SK-N-SH (cell line): ENCODE results near the gene RAD1. TPM values are rescaled to one million over a fixed set of nuclear protein-coding genes. Genes with fewer than 3 reads are reported as not detected.

Source experiments
- CTCF ChIA-PET: fragments of 300-600, 350-600 bp; formaldehyde crosslinking; extraction: SDS; loops from one replicate; lab custom pipeline; 2021; lab: Yijun Ruan, JAX
- POLR2A ChIA-PET: fragments of 350-600 bp; sonication (Branson Sonifier 250); formaldehyde crosslinking; extraction: SDS; loops from one replicate; lab custom pipeline; 2020; ENCODE audit warnings: antibody characterized with exemption, inconsistent platforms; lab: Yijun Ruan, JAX
- DNase-seq: peaks from one replicate; pipeline ENCODE4 v3.0.0; 2012
- H2AFZ ChIP-seq: fragments of 200-600 bp; sonication (generic); 2 replicates; pipeline ENCODE4 v1.8.1; 2016; ENCODE audit warnings: antibody characterized with exemption, mild to moderate bottlenecking, low read depth
- H3F3A ChIP-seq: fragments of 200-600 bp; sonication (generic); replicated peaks from 2 replicates; pipeline ENCODE3; 2016; ENCODE audit warnings: antibody characterized with exemption, mild to moderate bottlenecking; ENCODE audit not compliant: insufficient read depth
- H3K27ac ChIP-seq, 2 experiments: fragments of 200-500 bp in 1 of 2; fragments of 200-600 bp in 1 of 2; sonication (Bioruptor generic) in 1 of 2; sonication (generic), shearing (Covaris generic) in 1 of 2; 2 replicates each; pipeline versions ENCODE4 v1.5.1 to v1.6.1; 2014 to 2016; ENCODE audit warnings: low read depth in 2 of 2, inconsistent platforms in 1 of 2, low read length in 1 of 2, mild to moderate bottlenecking in 1 of 2, mixed read lengths in 1 of 2
- H3K27me3 ChIP-seq: fragments of 200-600 bp; sonication (generic), shearing (Covaris generic); 2 replicates; pipeline ENCODE4 v1.6.1; 2016; ENCODE audit warnings: mixed run types; ENCODE audit not compliant: insufficient read depth
- H3K36me3 ChIP-seq, 2 experiments: fragments of 200-500 bp in 1 of 2; fragments of 200-600 bp in 1 of 2; sonication (Bioruptor generic) in 1 of 2; sonication (generic) in 1 of 2; replicated peaks in 1 of 2; 2 replicates each; pipeline versions ENCODE3 to v1.5.1; 2014 to 2016; ENCODE audit warnings: low read length in 1 of 2, mild to moderate bottlenecking in 1 of 2; ENCODE audit not compliant: insufficient read depth in 2 of 2, control insufficient read depth in 1 of 2
- H3K4me1 ChIP-seq, 2 experiments: fragments of 200-500 bp in 1 of 2; fragments of 200-600 bp in 1 of 2; sonication (Bioruptor generic) in 1 of 2; sonication (generic), shearing (Covaris generic) in 1 of 2; 2 replicates each; pipeline versions ENCODE4 v1.5.1 to v1.6.1; 2014 to 2016; ENCODE audit warnings: low read depth in 1 of 2, low read length in 1 of 2, mixed run types in 1 of 2; ENCODE audit not compliant: insufficient read depth in 2 of 2, control insufficient read depth in 1 of 2
- H3K4me2 ChIP-seq: fragments of 200-600 bp; sonication (generic), shearing (Covaris generic); 2 replicates; pipeline ENCODE4 v1.6.1; 2017; ENCODE audit warnings: mixed run types
- H3K4me3 ChIP-seq, 2 experiments: fragments of 200-500 bp in 1 of 2; fragments of 200-600 bp in 1 of 2; sonication (Bioruptor generic) in 1 of 2; sonication (generic), shearing (Covaris generic) in 1 of 2; 2 replicates each; pipeline versions ENCODE4 v1.5.1 to v1.8.1; 2014 to 2016; ENCODE audit warnings: low read depth in 2 of 2, inconsistent platforms in 1 of 2, low read length in 1 of 2, mild to moderate bottlenecking in 1 of 2, mixed read lengths in 1 of 2, moderate library complexity in 1 of 2
- H3K79me2 ChIP-seq: fragments of 200-600 bp; sonication (generic); 2 replicates; pipeline ENCODE4 v1.8.1; 2017; ENCODE audit warnings: mild to moderate bottlenecking; ENCODE audit not compliant: insufficient read depth
- H3K9ac ChIP-seq: fragments of 200-600 bp; sonication (generic); 2 replicates; pipeline ENCODE4 v1.6.1; 2017; ENCODE audit warnings: mixed run types
- H3K9me2 ChIP-seq: fragments of 200-600 bp; sonication (generic); 2 replicates; pipeline ENCODE4 v1.6.1; 2017; ENCODE audit warnings: mixed run types
- H3K9me3 ChIP-seq: fragments of 200-600 bp; sonication (generic); 2 replicates; pipeline ENCODE4 v1.6.1; 2017; ENCODE audit warnings: mixed run types, mild to moderate bottlenecking, moderate library complexity
- H4K20me1 ChIP-seq: fragments of 200-600 bp; sonication (generic); 2 replicates; pipeline ENCODE4 v1.6.1; 2017; ENCODE audit warnings: mild to moderate bottlenecking, mixed run types; ENCODE audit not compliant: insufficient read depth
- CHD2 ChIP-seq: fragments of 150-350 bp; IDR thresholded peaks from 2 replicates; pipeline ENCODE4 v1.6.1; 2018; ENCODE audit warnings: low read length; ENCODE audit not compliant: partially characterized antibody
- ELF1 ChIP-seq: IDR thresholded peaks from 2 replicates; pipeline ENCODE4 v1.4.0; 2012
- EP300 ChIP-seq, 2 experiments: IDR thresholded peaks; 2 replicates each; pipeline versions ENCODE4 v1.4.0 to v1.6.1; 2012; ENCODE audit warnings: borderline replicate concordance in 1 of 2, low read depth in 1 of 2, low read length in 1 of 2
- FOXJ3 ChIP-seq: sonication (generic); formaldehyde crosslinking; IDR thresholded peaks from 2 replicates; pipeline ENCODE4 v1.5.1; 2020; ENCODE audit warnings: mild to moderate bottlenecking, missing genetic modification reagents
- MAX ChIP-seq: IDR thresholded peaks from 2 replicates; pipeline ENCODE4 v1.4.0; 2012; ENCODE audit warnings: low read depth
- MEF2A ChIP-seq: IDR thresholded peaks from 2 replicates; pipeline ENCODE4 v1.4.0; 2012; ENCODE audit warnings: low read depth, borderline replicate concordance
- MXI1 ChIP-seq: IDR thresholded peaks from 2 replicates; pipeline ENCODE4 v1.6.1; 2012; ENCODE audit warnings: mild to moderate bottlenecking, low read depth, low read length, improper control_type of control experiment
- NFIC ChIP-seq: IDR thresholded peaks from 2 replicates; pipeline ENCODE4 v1.4.0; 2012; ENCODE audit warnings: borderline replicate concordance
- PBX3 ChIP-seq: IDR thresholded peaks from 2 replicates; pipeline ENCODE4; 2012
- POLR2AphosphoS5 ChIP-seq: IDR thresholded peaks from 2 replicates; pipeline ENCODE4 v1.6.1; 2012; ENCODE audit warnings: low read depth, low read length
- RAD21 ChIP-seq: IDR thresholded peaks from 2 replicates; pipeline ENCODE4 v1.6.1; 2012; ENCODE audit warnings: mild to moderate bottlenecking, low read length
- RCOR1 ChIP-seq: fragments of 150-350 bp; IDR thresholded peaks from 2 replicates; pipeline ENCODE4 v1.6.1; 2017; ENCODE audit warnings: antibody characterized with exemption, low read length
- REST ChIP-seq: IDR thresholded peaks from 2 replicates; pipeline ENCODE4 v1.6.1; 2012; ENCODE audit warnings: mild to moderate bottlenecking, low read depth, low read length, moderate library complexity
- SIN3A ChIP-seq: IDR thresholded peaks from 2 replicates; pipeline ENCODE4 v1.6.1; 2012; ENCODE audit warnings: low read depth, mild to moderate bottlenecking, low read length, moderate library complexity, borderline replicate concordance
- TCF12 ChIP-seq: IDR thresholded peaks from 2 replicates; pipeline ENCODE4 v1.4.0; 2012
- USF2 ChIP-seq: fragments of 150-350 bp; IDR thresholded peaks from 2 replicates; pipeline ENCODE4 v1.6.1; 2017; ENCODE audit warnings: antibody characterized with exemption, low read length, low read depth, borderline replicate concordance
- YY1 ChIP-seq: IDR thresholded peaks from 2 replicates; pipeline ENCODE4 v1.4.0; 2012; ENCODE audit warnings: low read depth, mild to moderate bottlenecking
- WGBS: methylation state at CpG from one replicate; pipeline ENCODE4 v1.1.6; 2017; ENCODE audit warnings: low lambda C conversion rate; 5-methylcytosine and 5-hydroxymethylcytosine counted together
- polyA plus RNA-seq, 3 experiments: library from polyadenylated mRNA; depleted of rRNA; stranded (reverse); fragments of >200 nt; gene quantifications; 2 replicates each; pipeline ENCODE4 v1.2.3, GENCODE V29; 2012
- TF ChIP-seq, protein P1 (sequence below): IDR thresholded peaks from 2 replicates; pipeline ENCODE4 v1.4.0; 2012; ENCODE audit warnings: low read depth, borderline replicate concordance
- TF ChIP-seq, protein P2 (sequence below): fragments of 150-350 bp; IDR thresholded peaks from 2 replicates; pipeline ENCODE4 v1.6.1; 2016; ENCODE audit warnings: mild to moderate bottlenecking, low read depth, low read length
- TF ChIP-seq, protein P3 (sequence below): fragments of 200-600 bp; sonication (generic); IDR thresholded peaks from 2 replicates; pipeline ENCODE4 v1.6.1; 2017; ENCODE audit warnings: antibody characterized with exemption, mild to moderate bottlenecking, moderate library complexity

Gene RAD1
- polyA plus RNA-seq, 1 of the 3 experiments (the other 2 are of a cell fraction), result 21.2 TPM

DNA sequence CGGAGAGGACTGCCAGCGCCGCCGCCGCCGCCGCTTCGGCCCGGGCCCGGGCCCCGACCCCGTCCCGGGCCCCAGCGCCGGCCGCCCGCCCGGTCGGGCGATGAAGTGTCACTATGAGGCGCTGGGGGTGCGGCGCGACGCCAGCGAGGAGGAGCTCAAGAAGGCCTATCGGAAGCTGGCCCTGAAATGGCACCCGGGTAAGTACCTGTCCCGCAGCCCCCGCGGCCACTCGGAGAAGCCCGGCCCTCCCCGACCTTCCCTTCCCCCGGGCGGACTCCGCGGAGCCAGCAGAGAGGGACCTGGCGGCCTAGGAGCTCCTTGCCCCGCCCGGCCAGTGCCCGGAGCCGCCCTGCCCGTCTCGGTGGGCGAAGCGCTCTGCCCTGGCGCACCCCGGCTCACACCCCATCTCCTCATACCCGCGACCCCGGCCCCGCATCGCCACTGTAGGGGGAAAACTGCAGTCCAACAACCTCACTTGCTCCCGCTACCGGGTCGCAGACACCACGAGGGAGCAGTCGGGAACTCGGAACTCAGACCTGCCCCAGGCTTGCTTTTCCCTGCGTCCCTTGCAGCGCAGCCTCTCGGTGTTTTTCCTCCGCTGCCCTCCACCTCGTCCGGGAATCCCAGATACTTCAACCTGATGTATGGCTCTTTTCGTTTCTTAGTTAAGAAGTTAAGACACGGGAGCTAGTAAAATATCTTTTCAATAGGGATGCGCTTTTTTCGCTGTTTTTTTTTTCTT is 14.6 kb upstream of the RAD1 start:
- Histone ChIP-seq H2AFZ (peak overlapping the region; percentile 92), H3K36me3 (peaks cover 22 to 29% of the 10 kb centered on the region in 2 experiments), H4K20me1 (no peaks in the 10 kb centered on the region), H3K4me2 (peak overlapping the region; percentile 68), H3K9me2 (no peaks in the 10 kb centered on the region), H3K4me3 (peak overlapping the region; percentile 93 to 94), H3K9me3 (no peaks in the 10 kb centered on the region), H3K27me3 (no peaks in the 10 kb centered on the region), H3K79me2 (peaks cover 50% of the 10 kb centered on the region), H3K9ac (peak overlapping the region; percentile 72), H3K4me1 (peaks cover 0 to 9% of the 10 kb centered on the region in 2 experiments; a peak in 3 of 4 replicates), H3K27ac (peak overlapping the region; percentile 81 to 86), H3F3A (peaks cover 23% of the 10 kb centered on the region)
- under 1% methylated on average over 31 of the region's 70 CpGs for WGBS
- DNase-seq, result peak; percentile 84
- ChIA-PET POLR2A (interaction anchor here (0.7 to 2.4 kb wide), 6 partner anchors 8 to 1489 kb away, joined by 3 to 32 read pairs (median 4); partner anchors contain the start of genes BRIX1, RAD1 and TARS1), CTCF (interaction anchor here (0.6 to 1.0 kb wide), 7 partner anchors 9 to 444 kb away, joined by 3 to 6 read pairs (median 3); partner anchors contain the start of gene BRIX1)
- TF ChIP-seq NFIC, result no peak
- no peak for TF ChIP-seq RCOR1
- peak; percentile 63; the same call in 1 of the 2 replicates for TF ChIP-seq MXI1
- no peak for TF ChIP-seq PBX3
- 0 out of 2 replicates have a peak, but pooled peaks have one; percentile 40 for TF ChIP-seq SIN3A
- TF ChIP-seq, protein P1, sequence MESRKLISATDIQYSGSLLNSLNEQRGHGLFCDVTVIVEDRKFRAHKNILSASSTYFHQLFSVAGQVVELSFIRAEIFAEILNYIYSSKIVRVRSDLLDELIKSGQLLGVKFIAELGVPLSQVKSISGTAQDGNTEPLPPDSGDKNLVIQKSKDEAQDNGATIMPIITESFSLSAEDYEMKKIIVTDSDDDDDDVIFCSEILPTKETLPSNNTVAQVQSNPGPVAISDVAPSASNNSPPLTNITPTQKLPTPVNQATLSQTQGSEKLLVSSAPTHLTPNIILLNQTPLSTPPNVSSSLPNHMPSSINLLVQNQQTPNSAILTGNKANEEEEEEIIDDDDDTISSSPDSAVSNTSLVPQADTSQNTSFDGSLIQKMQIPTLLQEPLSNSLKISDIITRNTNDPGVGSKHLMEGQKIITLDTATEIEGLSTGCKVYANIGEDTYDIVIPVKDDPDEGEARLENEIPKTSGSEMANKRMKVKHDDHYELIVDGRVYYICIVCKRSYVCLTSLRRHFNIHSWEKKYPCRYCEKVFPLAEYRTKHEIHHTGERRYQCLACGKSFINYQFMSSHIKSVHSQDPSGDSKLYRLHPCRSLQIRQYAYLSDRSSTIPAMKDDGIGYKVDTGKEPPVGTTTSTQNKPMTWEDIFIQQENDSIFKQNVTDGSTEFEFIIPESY, result no peak
- no peak for TF ChIP-seq REST
- no peak for TF ChIP-seq CHD2
- TF ChIP-seq, protein P2, sequence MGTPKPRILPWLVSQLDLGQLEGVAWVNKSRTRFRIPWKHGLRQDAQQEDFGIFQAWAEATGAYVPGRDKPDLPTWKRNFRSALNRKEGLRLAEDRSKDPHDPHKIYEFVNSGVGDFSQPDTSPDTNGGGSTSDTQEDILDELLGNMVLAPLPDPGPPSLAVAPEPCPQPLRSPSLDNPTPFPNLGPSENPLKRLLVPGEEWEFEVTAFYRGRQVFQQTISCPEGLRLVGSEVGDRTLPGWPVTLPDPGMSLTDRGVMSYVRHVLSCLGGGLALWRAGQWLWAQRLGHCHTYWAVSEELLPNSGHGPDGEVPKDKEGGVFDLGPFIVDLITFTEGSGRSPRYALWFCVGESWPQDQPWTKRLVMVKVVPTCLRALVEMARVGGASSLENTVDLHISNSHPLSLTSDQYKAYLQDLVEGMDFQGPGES, result no peak
- TF ChIP-seq, protein P3, sequence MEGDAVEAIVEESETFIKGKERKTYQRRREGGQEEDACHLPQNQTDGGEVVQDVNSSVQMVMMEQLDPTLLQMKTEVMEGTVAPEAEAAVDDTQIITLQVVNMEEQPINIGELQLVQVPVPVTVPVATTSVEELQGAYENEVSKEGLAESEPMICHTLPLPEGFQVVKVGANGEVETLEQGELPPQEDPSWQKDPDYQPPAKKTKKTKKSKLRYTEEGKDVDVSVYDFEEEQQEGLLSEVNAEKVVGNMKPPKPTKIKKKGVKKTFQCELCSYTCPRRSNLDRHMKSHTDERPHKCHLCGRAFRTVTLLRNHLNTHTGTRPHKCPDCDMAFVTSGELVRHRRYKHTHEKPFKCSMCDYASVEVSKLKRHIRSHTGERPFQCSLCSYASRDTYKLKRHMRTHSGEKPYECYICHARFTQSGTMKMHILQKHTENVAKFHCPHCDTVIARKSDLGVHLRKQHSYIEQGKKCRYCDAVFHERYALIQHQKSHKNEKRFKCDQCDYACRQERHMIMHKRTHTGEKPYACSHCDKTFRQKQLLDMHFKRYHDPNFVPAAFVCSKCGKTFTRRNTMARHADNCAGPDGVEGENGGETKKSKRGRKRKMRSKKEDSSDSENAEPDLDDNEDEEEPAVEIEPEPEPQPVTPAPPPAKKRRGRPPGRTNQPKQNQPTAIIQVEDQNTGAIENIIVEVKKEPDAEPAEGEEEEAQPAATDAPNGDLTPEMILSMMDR, result 0 out of 2 replicates have a peak, but pooled peaks have one; percentile 8
- TF ChIP-seq YY1, result 0 out of 2 replicates have a peak, but pooled peaks have one; percentile 44
- no peak for TF ChIP-seq EP300 (IDR thresholded peaks at IDR 0.05; ENCODE audit: borderline replicate concordance in 1 of 2, low read depth in 1 of 2, low read length in 1 of 2)
- no peak for TF ChIP-seq ELF1
- TF ChIP-seq TCF12, result no peak
- no peak for TF ChIP-seq USF2
- TF ChIP-seq RAD21, result no peak
- no peak for TF ChIP-seq POLR2AphosphoS5
- peak; percentile 40; the same call in 1 of the 2 replicates for TF ChIP-seq FOXJ3
- TF ChIP-seq MEF2A, result no peak
- TF ChIP-seq MAX, result peak; percentile 61; the same call in 1 of the 2 replicates
